ENCODE data around the gene CCDC195. TPM values are rescaled to one million over a fixed set of nuclear protein-coding genes. Genes with fewer than 3 reads are reported as not detected.

Gene CCDC195
- total RNA-seq, 1 experiment from 2014 or later = not detected

DNA sequence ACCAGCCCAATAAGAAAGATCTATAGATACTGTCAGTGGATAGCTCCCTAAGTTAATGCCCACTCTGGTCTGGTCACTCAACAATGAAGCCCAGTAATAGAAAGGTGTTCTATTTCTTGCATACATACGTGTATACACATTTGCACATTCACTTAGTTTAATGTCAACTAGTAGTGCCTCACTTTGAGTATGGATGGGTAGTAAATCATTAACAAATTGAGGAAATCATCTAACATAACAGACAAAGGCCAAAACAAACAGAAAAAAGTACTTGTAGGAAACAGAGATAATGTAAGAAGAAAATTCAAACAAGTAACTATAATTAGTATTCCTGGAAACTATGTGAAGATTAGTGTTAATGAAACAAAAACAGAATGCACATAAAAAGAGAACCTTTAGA lies 13.3 kb upstream of the CCDC195 start:
- H3K27me3 ChIP-seq (ENCODE audit: insufficient read depth, low read length) = no peaks in the 10 kb centered on the region
- no peak overlapping the region for H2BK120ac ChIP-seq (ENCODE audit: low read depth, low read length, poor library complexity, severe bottlenecking)
- no peak overlapping the region for H3K9ac ChIP-seq (ENCODE audit: extremely low read depth, insufficient read length, low read length)
- Mint-ChIP-seq H3K27ac (no peak overlapping the region), H3K4me1 (no peaks in the 10 kb centered on the region), H3K27me3 (ENCODE audit: low read depth) (no peaks in the 10 kb centered on the region), H3K36me3 (ENCODE audit: insufficient read depth in 1 of 3, low read depth in 3 of 3) (no peaks in the 10 kb centered on the region; a peak in 1 of 7 replicates), H3K4me3 (no peak overlapping the region), H3K9me3 (peaks cover 10 to 13% of the 10 kb centered on the region in 2 experiments; a peak in 4 of 5 replicates)
- no peak overlapping the region for H3K4ac ChIP-seq (ENCODE audit: low read depth, low read length)
- H4K8ac ChIP-seq (replicated peaks; ENCODE audit: insufficient read length, low read depth, low read length) = no peak overlapping the region
- H4K5ac ChIP-seq (ENCODE audit: insufficient read length, low read depth, low read length) = no peak overlapping the region
- no peaks in the 10 kb centered on the region for H4K20me1 ChIP-seq (ENCODE audit: control insufficient read depth, insufficient read depth, insufficient read length)
- H2AK5ac ChIP-seq (ENCODE audit: insufficient read length, low read length) = no peak overlapping the region
- no peak overlapping the region for H2BK15ac ChIP-seq (ENCODE audit: low read depth, low read length)
- no peak overlapping the region for H3K56ac ChIP-seq (ENCODE audit: insufficient read length, low read depth, low read length)
- H2BK12ac ChIP-seq (ENCODE audit: insufficient read length, low read depth, low read length) = no peak overlapping the region
- H2BK20ac ChIP-seq (ENCODE audit: low read depth, low read length, poor library complexity, severe bottlenecking) = no peak overlapping the region
- no peaks in the 10 kb centered on the region for H3K79me2 ChIP-seq (ENCODE audit: insufficient read depth, low read length)
- TF ChIP-seq, protein P1, sequence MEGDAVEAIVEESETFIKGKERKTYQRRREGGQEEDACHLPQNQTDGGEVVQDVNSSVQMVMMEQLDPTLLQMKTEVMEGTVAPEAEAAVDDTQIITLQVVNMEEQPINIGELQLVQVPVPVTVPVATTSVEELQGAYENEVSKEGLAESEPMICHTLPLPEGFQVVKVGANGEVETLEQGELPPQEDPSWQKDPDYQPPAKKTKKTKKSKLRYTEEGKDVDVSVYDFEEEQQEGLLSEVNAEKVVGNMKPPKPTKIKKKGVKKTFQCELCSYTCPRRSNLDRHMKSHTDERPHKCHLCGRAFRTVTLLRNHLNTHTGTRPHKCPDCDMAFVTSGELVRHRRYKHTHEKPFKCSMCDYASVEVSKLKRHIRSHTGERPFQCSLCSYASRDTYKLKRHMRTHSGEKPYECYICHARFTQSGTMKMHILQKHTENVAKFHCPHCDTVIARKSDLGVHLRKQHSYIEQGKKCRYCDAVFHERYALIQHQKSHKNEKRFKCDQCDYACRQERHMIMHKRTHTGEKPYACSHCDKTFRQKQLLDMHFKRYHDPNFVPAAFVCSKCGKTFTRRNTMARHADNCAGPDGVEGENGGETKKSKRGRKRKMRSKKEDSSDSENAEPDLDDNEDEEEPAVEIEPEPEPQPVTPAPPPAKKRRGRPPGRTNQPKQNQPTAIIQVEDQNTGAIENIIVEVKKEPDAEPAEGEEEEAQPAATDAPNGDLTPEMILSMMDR (conservative IDR thresholded peaks at IDR 0.05) = no peak
- H3K79me1 ChIP-seq (ENCODE audit: insufficient read depth, low read depth, low read length, poor library complexity, severe bottlenecking) = no peaks in the 10 kb centered on the region
- H3K23me2 ChIP-seq (ENCODE audit: insufficient read length, low read depth, low read length, poor library complexity, severe bottlenecking) = no peaks in the 10 kb centered on the region
- H3K23ac ChIP-seq (ENCODE audit: insufficient read length, low read depth, low read length) = no peak overlapping the region
- no peaks in the 10 kb centered on the region for H3K9me3 ChIP-seq (ENCODE audit: control insufficient read depth, low read depth, low read length)
- no peak overlapping the region for H4K91ac ChIP-seq (ENCODE audit: insufficient read length, low read depth, low read length)
- no peak overlapping the region for H3K4me2 ChIP-seq (ENCODE audit: insufficient read depth, insufficient read length, low read length)
- H3K27ac ChIP-seq (ENCODE audit: insufficient read length, low read depth, low read length) = no peak overlapping the region
- no peak overlapping the region for H3K14ac ChIP-seq (ENCODE audit: insufficient read depth, low read length)
- WGBS (ENCODE audit: extremely low coverage, insufficient read length, low lambda C conversion rate) = no CpG with 5 or more reads among the region's 1 CpG
- H3T11ph ChIP-seq (ENCODE audit: low read length) = no peak overlapping the region
- no peak overlapping the region for H3K18ac ChIP-seq (ENCODE audit: insufficient read length, low read depth, low read length)
- DNase-seq = no peak
- no peak overlapping the region for H2AFZ ChIP-seq (ENCODE audit: low read length)
- no peak overlapping the region for H2BK5ac ChIP-seq (ENCODE audit: insufficient read length, low read length)
- H3K4me1 ChIP-seq (ENCODE audit: insufficient read depth, low read length) = no peaks in the 10 kb centered on the region

Measured in H9 (cell line).